NCI-H748 (cell line): Measurements from ENCODE around the gene MAP3K5.
"Not testable (repeated sequence)": the region's sequence is repeated elsewhere in the genome, so short reads cannot be mapped to it uniquely, and the experiment has no call there.

Experiments used
- DNase-seq: peaks from one replicate; lab custom pipeline; 2025; ENCODE audit not compliant: unreplicated experiment; lab: John Stamatoyannopoulos, UW

The MAP3K5 gene

GRCh38 chr6:136728033-136728939, 64.0 kb downstream of the MAP3K5 start:
- DNase-seq: no peak

- DNase-seq: peak; percentile 44
These were observed 65.3 kb downstream of the MAP3K5 start for GRCh38 chr6:136726837-136727557.

- DNase-seq: no peak
These were observed 67.2 kb downstream of the MAP3K5 start for GRCh38 chr6:136725124-136725523.

GRCh38 chr6:136723780-136724179, 68.5 kb downstream of the MAP3K5 start:
- DNase-seq: no peak

GRCh38 chr6:136721467-136721866, 70.8 kb downstream of the MAP3K5 start:
- DNase-seq: no peak

GRCh38 chr6:136720045-136720770, 72.1 kb downstream of the MAP3K5 start:
- no peak for DNase-seq

DNA sequence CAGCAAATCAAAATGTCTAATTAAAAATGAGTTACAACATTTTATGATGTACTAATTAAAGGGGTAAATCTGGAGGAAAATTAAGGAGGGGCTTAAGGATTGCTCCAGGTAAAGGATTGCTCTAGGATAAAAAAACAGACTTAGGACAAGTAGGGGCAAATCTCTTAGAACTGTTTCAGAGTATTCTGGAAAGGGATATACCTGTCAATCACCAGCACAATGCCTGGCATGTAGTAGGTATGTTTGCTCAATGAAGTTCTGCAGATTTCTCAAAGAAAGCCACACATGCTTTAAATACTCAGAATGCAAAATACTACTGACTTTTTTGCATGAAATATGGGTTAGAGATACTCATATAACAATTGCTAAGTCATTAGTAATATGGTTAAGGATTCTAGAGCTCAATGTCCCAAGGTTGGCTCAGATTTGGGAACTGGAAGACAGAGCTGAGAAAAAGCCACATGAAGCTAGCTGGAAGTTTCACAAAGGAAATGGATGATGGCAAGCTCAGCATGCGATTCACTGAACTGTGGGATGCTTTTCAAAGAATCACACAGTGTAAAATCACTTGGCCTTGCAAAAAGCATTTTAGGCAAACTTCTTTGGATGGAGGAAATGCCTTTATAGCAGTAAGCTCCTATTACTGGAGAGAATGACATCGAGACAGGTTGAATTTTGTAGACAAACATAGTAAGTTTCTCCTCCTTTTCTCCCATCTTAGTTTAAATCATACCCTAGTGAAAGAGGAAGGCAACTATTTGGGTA, 72.8 kb downstream of the MAP3K5 start:
- DNase-seq: no peak

DNA sequence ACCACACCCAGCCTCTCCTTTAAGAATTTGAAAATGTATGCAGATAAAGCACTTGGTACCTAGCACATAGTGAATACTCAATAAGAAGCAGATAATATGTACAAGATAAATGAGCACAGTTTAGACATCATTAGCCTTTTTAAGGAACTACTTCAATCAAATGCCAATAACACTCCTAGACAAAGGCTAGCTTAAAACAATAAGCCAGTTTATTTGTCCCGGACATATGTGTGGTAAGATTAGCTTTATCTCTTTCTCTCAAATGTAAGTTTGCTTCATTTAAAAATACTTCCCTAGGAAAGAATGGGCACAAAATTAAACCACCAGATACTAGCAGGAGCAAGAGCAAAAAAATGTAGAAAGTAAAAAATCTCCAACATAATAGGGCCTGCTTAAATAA, 73.8 kb downstream of the MAP3K5 start:
- no peak for DNase-seq

DNA sequence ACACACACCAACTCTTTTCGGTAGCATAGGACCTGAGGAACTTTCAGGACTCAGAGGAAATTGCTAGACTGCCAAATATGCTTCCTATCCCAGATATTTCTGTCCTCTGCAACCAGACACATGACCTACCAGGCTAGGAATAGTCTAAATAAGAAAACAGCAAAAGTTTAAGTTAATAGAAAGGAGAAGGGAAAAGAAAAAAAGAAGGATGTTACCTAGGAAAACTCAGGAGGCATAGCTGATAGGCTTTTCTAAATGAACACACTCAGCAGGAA, 74.6 kb downstream of the MAP3K5 start:
- DNase-seq: no peak

GRCh38 chr6:136716917-136717715, 75.2 kb downstream of the MAP3K5 start:
- DNase-seq: no peak

DNA sequence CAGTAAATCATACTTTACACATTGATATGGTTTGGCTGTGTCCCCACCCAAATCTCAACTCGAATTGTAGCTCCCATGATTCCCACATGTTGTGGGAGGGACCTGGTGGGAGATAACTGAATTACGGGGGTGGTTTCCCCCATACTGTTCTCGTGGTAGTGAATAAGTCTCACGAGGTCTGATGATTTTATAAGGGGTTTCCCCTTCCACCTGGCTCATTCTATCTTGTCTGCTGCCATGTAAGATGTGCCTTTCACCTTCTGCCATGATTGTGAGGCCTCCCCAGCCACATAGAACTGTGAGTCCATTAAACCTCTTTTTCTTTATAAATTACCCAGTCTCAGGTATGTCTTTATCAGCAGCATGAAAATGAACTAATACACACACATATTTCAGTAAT, 79.6 kb downstream of the MAP3K5 start:
- not testable (repeated sequence) for DNase-seq

DNA sequence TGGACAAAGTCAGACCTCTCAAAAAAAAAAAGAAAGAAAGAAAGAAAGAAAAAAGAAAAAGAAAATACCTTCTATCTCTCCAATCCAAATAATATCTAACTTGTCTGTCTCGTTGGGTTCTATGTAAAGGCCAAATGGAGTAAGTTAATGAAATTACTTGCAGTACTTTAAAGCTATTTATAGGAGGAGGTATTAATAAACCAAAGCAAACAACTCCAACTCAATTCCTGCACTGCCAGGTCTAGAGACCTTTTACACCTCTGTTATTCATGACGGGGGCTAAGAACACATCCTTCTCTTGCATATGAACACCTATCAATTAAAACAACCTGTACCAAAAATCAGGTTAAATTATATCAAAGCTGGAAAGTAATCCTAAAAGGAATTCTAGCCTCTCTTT, 80.6 kb downstream of the MAP3K5 start:
- no peak for DNase-seq

DNA sequence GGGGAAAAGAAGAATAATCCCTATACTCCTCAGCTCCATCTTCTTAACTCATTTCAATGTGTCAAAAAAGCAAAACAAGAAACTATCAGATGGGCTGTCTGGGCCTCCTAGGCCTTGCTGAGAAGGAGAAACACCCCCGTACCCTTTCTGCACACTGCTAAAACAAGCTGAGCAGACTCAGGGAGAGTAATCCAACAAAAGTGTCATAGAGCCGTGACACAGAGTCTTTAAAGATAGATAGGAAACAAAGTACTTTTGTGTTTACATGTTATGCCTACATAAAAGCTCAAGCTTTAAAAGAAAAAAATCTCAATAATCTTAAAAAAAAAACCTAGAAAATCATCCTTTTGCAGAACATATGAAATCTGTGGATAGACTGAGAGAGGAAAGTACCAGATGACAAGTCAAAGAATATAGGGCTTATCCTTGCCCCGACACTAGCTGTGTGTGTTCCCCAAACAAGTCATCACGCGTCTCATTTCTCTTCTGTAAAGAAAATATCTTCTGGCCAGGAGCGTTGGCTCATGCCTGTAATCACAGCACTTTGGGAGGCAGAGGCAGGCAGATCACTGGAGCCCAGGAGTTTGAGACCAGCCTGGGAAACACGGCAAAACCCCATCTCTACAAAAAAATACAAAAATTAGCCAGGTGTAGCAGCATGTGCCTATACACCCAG, 81.3 kb downstream of the MAP3K5 start:
- no peak for DNase-seq

DNA sequence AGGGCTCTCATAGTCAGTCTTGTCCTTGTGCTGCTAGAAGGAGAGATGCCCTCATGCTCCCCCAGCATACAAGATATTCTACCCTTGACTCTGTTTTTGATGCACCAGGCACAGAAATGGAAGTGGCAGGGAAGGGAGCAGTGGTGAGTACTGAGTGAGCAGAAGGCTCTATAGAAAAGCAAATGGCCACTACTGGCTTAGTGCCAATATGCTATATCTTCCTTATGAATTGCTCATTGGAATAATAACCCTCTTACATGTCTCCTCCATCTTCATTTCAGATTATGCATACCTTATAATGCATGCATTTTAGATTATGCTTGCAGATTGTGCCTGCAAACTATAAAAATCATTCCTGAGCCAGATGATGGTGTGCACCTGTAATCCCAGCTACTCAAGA, 82.8 kb downstream of the MAP3K5 start:
- DNase-seq: no peak

GRCh38 chr6:136706430-136706829, 85.8 kb downstream of the MAP3K5 start:
- peak; percentile 28 for DNase-seq

DNA sequence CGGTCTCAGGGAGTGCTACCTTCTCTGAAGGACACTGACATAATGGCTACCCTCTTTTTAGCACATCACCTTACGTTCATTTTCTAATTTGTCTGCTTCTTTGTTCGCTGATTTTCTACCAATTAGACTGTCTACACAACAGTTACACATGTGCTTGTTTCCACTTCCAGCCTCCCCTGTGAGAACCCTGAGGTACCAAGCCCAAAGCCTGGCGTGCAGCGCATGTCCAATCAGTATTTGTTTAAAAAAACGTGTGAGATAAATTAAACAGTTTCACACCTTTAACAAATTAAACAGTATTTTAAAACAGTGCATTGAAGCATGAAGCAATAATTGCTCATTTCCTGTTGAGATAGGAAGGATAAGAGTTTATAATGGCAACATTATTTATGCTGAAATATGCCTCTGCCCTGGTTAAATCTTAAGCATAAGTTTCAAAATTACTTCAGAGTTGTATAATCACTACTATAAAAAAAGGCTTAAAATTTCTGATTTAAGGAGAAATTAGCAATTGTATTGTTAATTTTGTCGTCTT, 88.9 kb downstream of the MAP3K5 start:
- DNase-seq: peak; percentile 68

- peak; percentile 60 for DNase-seq
These were observed 91.2 kb downstream of the MAP3K5 start for GRCh38 chr6:136701045-136701444.

DNA sequence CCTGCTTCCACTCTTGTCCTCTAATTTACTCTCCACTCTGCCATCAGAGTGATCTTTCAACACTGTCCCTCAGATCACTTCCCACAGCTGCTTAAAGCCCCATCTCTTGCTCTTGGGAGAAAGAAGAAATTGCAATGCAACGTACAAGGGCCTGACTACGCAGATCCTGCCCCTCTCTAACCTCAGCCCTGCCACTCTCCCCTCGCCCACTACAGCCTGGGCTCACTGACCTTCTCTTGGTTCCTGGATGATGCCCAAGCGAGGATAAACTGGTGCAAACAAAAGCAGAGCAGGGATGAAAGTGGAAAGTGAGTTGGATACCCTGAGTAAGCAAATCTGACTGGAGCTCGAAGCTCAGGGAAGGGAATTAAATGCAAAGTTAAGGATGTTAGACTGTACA, 92.9 kb downstream of the MAP3K5 start:
- DNase-seq: no peak

DNA sequence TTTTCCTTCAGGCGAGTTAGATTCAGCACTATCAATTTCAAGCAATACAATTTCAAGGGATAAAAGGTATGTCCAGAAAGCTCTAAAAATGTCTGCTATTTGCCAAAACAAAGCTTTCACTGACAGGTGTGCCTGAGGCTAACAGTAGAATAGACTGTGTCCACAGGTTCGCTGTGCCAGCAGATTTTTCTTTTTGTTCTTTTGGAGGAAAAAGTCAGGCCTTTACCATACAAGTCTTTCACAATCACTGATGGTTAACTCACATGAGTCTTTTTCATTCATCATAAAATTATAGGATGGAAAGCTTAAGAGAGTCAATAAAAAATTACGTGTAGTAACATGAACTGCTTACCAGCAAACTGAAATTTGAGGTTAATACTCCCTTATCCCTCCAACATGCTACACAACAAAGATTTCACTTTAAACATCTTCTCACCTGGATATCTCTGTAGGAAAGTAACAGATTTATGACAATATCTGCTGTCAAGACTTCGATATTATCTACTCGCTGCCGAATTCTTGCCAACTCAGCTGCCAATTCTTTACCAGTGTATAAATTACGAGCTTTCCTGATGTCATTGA, 95.4 kb downstream of the MAP3K5 start:
- peak; percentile 7 for DNase-seq
